A673 (cell line): Measurements from ENCODE around the gene LGR6. TPM values are rescaled to one million over a fixed set of nuclear protein-coding genes. Genes with fewer than 3 reads are reported as not detected.

Source experiments
- BruUV-seq: library from RNA; stranded (reverse); fragments of 400-500 nt; replicated peaks from 2 replicates; lab custom pipeline; 2021; lab: Mats Ljungman, UMichigan
- CTCF ChIA-PET: fragments of 300-600 bp; sonication (Branson Sonifier 250); formaldehyde crosslinking; loops from one replicate; lab custom pipeline; 2022; ENCODE audit warnings: antibody characterized with exemption; lab: Charles Lee
- POLR2A ChIA-PET: fragments of 300-600 bp; sonication (Branson Sonifier 250); formaldehyde crosslinking; loops from one replicate; lab custom pipeline; 2022; ENCODE audit warnings: antibody characterized with exemption; ENCODE audit not compliant: low non-redundant PET; lab: Charles Lee
- DNase-seq: peaks from one replicate; pipeline ENCODE4 v3.0.0-alpha.2; 2015; ENCODE audit warnings: low spot score
- H3K27ac ChIP-seq: fragments of 200-600 bp; sonication (generic); 2 replicates; pipeline ENCODE4 v1.5.1; 2016; ENCODE audit warnings: mixed run types, low read depth, mild to moderate bottlenecking, mixed read lengths, antibody characterized with exemption, low read length; ENCODE audit not compliant: poor library complexity, severe bottlenecking
- H3K27me3 ChIP-seq: fragments of 200-600 bp; sonication (generic); replicated peaks from 2 replicates; pipeline ENCODE4 v1.6.1; 2017; ENCODE audit warnings: mixed run types, low read depth, mild to moderate bottlenecking, mixed read lengths, antibody characterized with exemption, low read length; ENCODE audit not compliant: insufficient read depth, poor library complexity
- H3K36me3 ChIP-seq: fragments of 200-600 bp; sonication (generic); 2 replicates; pipeline ENCODE4 v1.6.1; 2016; ENCODE audit warnings: mixed run types, mild to moderate bottlenecking, mixed read lengths, antibody characterized with exemption, low read length; ENCODE audit not compliant: insufficient read depth, poor library complexity, severe bottlenecking
- H3K4me1 ChIP-seq: fragments of 200-600 bp; sonication (generic); 2 replicates; pipeline ENCODE4 v1.6.1; 2017; ENCODE audit warnings: mixed run types, mild to moderate bottlenecking, mixed read lengths, antibody characterized with exemption, low read length; ENCODE audit not compliant: insufficient read depth, poor library complexity, severe bottlenecking
- H3K4me3 ChIP-seq: fragments of 200-600 bp; sonication (generic); 2 replicates; pipeline ENCODE4 v1.5.1; 2016; ENCODE audit warnings: low read depth, mixed run types, mild to moderate bottlenecking, mixed read lengths, low read length; ENCODE audit not compliant: poor library complexity, severe bottlenecking
- H3K9me3 ChIP-seq: fragments of 200-600 bp; sonication (generic); 2 replicates; pipeline ENCODE4 v1.6.1; 2016; ENCODE audit warnings: mixed run types, low read depth, mild to moderate bottlenecking, mixed read lengths, antibody characterized with exemption, low read length; ENCODE audit not compliant: poor library complexity, severe bottlenecking
- EZH2 ChIP-seq: fragments of 200-600 bp; sonication (generic); IDR thresholded peaks from 2 replicates; pipeline ENCODE4 v1.6.1; 2017; ENCODE audit warnings: borderline replicate concordance, low read depth, mild to moderate bottlenecking, mixed read lengths, antibody characterized with exemption, low read length; ENCODE audit not compliant: poor library complexity, severe bottlenecking
- intact Hi-C: fragments of 100-400 bp; cut with micrococcal nuclease; formaldehyde crosslinking; loops from one replicate; pipeline ENCODE4 v1.10.0; 2022; ENCODE audit not compliant: unreplicated experiment
- total RNA-seq: library from RNA; stranded (reverse); gene quantifications from 2 replicates; pipeline ENCODE4 v1.2.3, GENCODE V29; 2021
- TF ChIP-seq, protein P1 (sequence below): fragments of 300-800, 200-600 bp; sonication (generic); conservative IDR thresholded peaks from 2 replicates; pipeline ENCODE4 v1.5.1; 2017; ENCODE audit warnings: low read depth, mild to moderate bottlenecking, antibody characterized with exemption, low read length, moderate library complexity, mixed read lengths

Gene LGR6
- total RNA-seq, 1 experiment from 2014 or later = not detected

DNA sequence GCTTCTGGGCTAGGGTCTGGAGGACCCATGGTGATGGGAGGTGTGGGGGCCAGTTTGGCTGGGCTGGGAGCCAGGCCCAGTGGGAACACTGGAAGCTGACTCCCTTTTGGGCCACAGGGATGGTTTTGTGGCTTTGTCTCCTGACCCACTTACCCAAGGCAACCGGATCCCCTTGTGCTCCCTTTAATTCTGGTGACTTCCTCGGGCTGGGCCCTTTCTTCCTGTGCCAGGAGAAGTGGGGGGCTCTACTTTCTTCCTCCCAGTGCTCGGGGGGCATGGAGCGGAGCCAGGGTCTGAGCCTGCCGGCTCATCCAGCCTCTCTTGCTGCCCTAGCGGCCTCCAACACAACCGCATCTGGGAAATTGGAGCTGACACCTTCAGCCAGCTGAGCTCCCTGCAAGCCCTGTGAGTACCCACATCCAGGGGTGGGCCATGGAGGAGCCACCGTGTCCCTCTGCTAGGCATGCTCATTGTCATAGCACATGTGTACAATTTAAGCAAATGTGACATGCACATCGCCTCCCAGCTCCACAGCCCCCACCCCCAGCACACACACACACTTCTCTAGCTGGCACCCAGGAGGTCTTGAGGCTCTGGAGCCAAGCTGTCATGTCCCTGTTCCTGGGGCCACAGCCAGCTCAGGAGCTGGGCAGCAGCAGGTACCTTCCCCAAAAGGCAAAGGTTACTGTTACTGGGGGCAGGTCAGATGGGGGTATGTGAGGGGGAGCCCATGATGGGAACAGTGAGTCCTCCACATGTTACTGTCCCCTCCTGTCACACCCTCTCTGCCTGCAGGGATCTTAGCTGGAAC, 113.1 kb downstream of the LGR6 start:
- intact Hi-C loops = no loop called here
- Histone ChIP-seq H3K9me3 (no peaks in the 10 kb centered on the region), H3K4me1 (peaks cover 4% of the 10 kb centered on the region), H3K4me3 (no peak overlapping the region), H3K27ac (no peak overlapping the region), H3K27me3 (no peaks in the 10 kb centered on the region), H3K36me3 (no peaks in the 10 kb centered on the region)
- no TSS peak for BruUV-seq
- no peak for TF ChIP-seq EZH2
- TF ChIP-seq, protein P1, sequence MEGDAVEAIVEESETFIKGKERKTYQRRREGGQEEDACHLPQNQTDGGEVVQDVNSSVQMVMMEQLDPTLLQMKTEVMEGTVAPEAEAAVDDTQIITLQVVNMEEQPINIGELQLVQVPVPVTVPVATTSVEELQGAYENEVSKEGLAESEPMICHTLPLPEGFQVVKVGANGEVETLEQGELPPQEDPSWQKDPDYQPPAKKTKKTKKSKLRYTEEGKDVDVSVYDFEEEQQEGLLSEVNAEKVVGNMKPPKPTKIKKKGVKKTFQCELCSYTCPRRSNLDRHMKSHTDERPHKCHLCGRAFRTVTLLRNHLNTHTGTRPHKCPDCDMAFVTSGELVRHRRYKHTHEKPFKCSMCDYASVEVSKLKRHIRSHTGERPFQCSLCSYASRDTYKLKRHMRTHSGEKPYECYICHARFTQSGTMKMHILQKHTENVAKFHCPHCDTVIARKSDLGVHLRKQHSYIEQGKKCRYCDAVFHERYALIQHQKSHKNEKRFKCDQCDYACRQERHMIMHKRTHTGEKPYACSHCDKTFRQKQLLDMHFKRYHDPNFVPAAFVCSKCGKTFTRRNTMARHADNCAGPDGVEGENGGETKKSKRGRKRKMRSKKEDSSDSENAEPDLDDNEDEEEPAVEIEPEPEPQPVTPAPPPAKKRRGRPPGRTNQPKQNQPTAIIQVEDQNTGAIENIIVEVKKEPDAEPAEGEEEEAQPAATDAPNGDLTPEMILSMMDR = no peak
- no peak for DNase-seq
- CTCF ChIA-PET = no interaction called here
- POLR2A ChIA-PET = no interaction called here

DNA sequence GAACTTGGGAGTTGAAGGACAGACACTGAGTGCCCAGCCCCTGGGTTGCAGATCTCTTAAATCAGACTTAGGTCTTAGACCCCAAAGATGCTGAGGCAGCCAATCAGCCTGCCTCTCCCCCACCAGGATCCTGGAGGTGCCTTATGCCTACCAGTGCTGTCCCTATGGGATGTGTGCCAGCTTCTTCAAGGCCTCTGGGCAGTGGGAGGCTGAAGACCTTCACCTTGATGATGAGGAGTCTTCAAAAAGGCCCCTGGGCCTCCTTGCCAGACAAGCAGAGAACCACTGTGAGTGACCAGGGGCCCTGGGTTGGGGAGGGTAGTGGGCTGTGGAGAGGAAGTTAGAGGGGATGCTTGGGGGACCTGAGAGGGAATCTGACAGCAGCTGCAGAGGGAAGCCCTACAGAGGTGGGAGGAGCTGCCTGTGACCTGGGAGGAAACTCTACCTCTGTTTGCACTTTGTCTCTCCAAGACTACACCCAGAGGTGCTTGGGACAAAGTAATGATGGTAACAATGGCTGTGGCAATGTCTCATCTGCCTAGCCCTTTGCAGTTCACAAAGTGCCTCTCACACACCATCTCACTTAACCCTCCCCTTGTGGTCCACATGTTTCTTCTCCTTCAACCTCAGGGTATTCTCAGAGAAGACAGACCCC, 116.6 kb downstream of the LGR6 start:
- H3K9me3 ChIP-seq = no peaks in the 10 kb centered on the region

GRCh38 chr1:202310746-202311145, 117.1 kb downstream of the LGR6 start:
- Histone ChIP-seq H3K4me1 (peaks cover 12% of the 10 kb centered on the region), H3K27me3 (no peaks in the 10 kb centered on the region), H3K27ac (no peak overlapping the region), H3K9me3 (no peaks in the 10 kb centered on the region), H3K4me3 (no peak overlapping the region), H3K36me3 (no peaks in the 10 kb centered on the region)
- BruUV-seq = no TSS peak
- intact Hi-C loops = no loop called here
- DNase-seq = no peak
- ChIA-PET POLR2A (no interaction called here), CTCF (no interaction called here)
- TF ChIP-seq EZH2 = no peak
- TF ChIP-seq, protein P1 = no peak

More for the DNA sequence above, 116.6 kb downstream of the LGR6 start:
- no peaks in the 10 kb centered on the region for H3K36me3 ChIP-seq
- no peak for DNase-seq
- intact Hi-C loops = no loop called here
- H3K27me3 ChIP-seq = no peaks in the 10 kb centered on the region
- H3K4me3 ChIP-seq = no peak overlapping the region
- H3K27ac ChIP-seq = no peak overlapping the region
- BruUV-seq = no TSS peak
- ChIA-PET CTCF (no interaction called here), POLR2A (no interaction called here)
- TF ChIP-seq, protein P1 = no peak
- no peak for TF ChIP-seq EZH2
- H3K4me1 ChIP-seq = peaks cover 12% of the 10 kb centered on the region
